Fibroblast of gingiva (primary cell): ENCODE measurements around the gene ANKRD33B.
"Not testable (repeated sequence)": the region's sequence is repeated elsewhere in the genome, so short reads cannot be mapped to it uniquely, and the experiment has no call there.

Source experiments
- DNase-seq: peaks from one replicate; pipeline ENCODE4 v3.0.0-alpha.2; 2011; ENCODE audit warnings: low read depth

Gene ANKRD33B

GRCh38 chr5:10621832-10622231, 58.0 kb downstream of the ANKRD33B start:
- no peak for DNase-seq

GRCh38 chr5:10622810-10623209, 58.9 kb downstream of the ANKRD33B start:
- DNase-seq, result no peak

- DNase-seq, result no peak
These were observed 59.5 kb downstream of the ANKRD33B start for GRCh38 chr5:10623305-10623910.

GRCh38 chr5:10624206-10624605, 60.3 kb downstream of the ANKRD33B start:
- no peak for DNase-seq

- DNase-seq, result no peak
These were observed 60.8 kb downstream of the ANKRD33B start for GRCh38 chr5:10624679-10625078.

GRCh38 chr5:10625700-10626472, 62.0 kb downstream of the ANKRD33B start:
- no peak for DNase-seq

- no peak for DNase-seq
These were observed 62.7 kb downstream of the ANKRD33B start for GRCh38 chr5:10626473-10627013.

- DNase-seq, result no peak
These were observed 63.4 kb downstream of the ANKRD33B start for GRCh38 chr5:10627160-10627701.

GRCh38 chr5:10628601-10629000, 64.7 kb downstream of the ANKRD33B start:
- no peak for DNase-seq

- DNase-seq, result no peak
These were observed 65.8 kb downstream of the ANKRD33B start for GRCh38 chr5:10629682-10630081.

GRCh38 chr5:10630126-10630525, 66.3 kb downstream of the ANKRD33B start:
- no peak for DNase-seq

- DNase-seq, result not testable (repeated sequence)
These were observed 66.9 kb downstream of the ANKRD33B start for GRCh38 chr5:10630744-10631143.

- DNase-seq, result no peak
These were observed 67.6 kb downstream of the ANKRD33B start for GRCh38 chr5:10631316-10631996.

- DNase-seq, result no peak
These were observed 68.4 kb downstream of the ANKRD33B start for GRCh38 chr5:10632110-10632761.

GRCh38 chr5:10633271-10634049, 69.6 kb downstream of the ANKRD33B start:
- DNase-seq, result no peak

- no peak for DNase-seq
These were observed 70.2 kb downstream of the ANKRD33B start for GRCh38 chr5:10634050-10634449.

GRCh38 chr5:10634562-10634961, 70.7 kb downstream of the ANKRD33B start:
- DNase-seq, result no peak

- DNase-seq, result no peak
These were observed 71.5 kb downstream of the ANKRD33B start for GRCh38 chr5:10635257-10635866.

- DNase-seq, result no peak
These were observed 72.0 kb downstream of the ANKRD33B start for GRCh38 chr5:10635867-10636350.

GRCh38 chr5:10636363-10637142, 72.7 kb downstream of the ANKRD33B start:
- no peak for DNase-seq
